PC-9 (cell line): ENCODE measurements around the gene PEMT. TPM values are rescaled to one million over a fixed set of nuclear protein-coding genes. Genes with fewer than 3 reads are reported as not detected.

ENCODE experiments used
- BruUV-seq: library from RNA; stranded (reverse); fragments of 400-500 nt; replicated peaks from 2 replicates; lab custom pipeline; 2021; lab: Mats Ljungman, UMichigan
- CTCF ChIA-PET: fragments of 300-600 bp; sonication (Branson Sonifier 250); formaldehyde crosslinking; loops from one replicate; lab custom pipeline; 2022; ENCODE audit warnings: antibody characterized with exemption; lab: Charles Lee
- POLR2A ChIA-PET: fragments of 300-600 bp; sonication (Branson Sonifier 250); formaldehyde crosslinking; loops from one replicate; lab custom pipeline; 2022; ENCODE audit warnings: antibody characterized with exemption; ENCODE audit not compliant: unreplicated experiment; lab: Charles Lee
- DNase-seq, 2 experiments: peaks; one replicate each; pipeline versions ENCODE4 v3.0.0 to v3.0.0-alpha.2; 2015 to 2022; ENCODE audit warnings: mixed read lengths in 1 of 2
- H2AFZ ChIP-seq: fragments of 200-600 bp; sonication (generic); 2 replicates; pipeline ENCODE4 v1.8.1; 2017; ENCODE audit warnings: antibody characterized with exemption
- H3F3A ChIP-seq: fragments of 200-600 bp; sonication (generic); 2 replicates; pipeline ENCODE4 v1.8.1; 2017; ENCODE audit warnings: antibody characterized with exemption, mild to moderate bottlenecking, low read depth; ENCODE audit not compliant: insufficient read depth
- H3K27ac ChIP-seq: fragments of 200-600 bp; sonication (generic); 2 replicates; pipeline ENCODE4 v1.6.1; 2016; ENCODE audit warnings: mixed run types
- H3K27me3 ChIP-seq: fragments of 200-600 bp; sonication (generic); 2 replicates; pipeline ENCODE4 v1.6.1; 2016; ENCODE audit warnings: low read depth, mixed run types; ENCODE audit not compliant: insufficient read depth
- H3K36me3 ChIP-seq: fragments of 200-600 bp; sonication (generic); 2 replicates; pipeline ENCODE4 v1.6.1; 2016; ENCODE audit warnings: low read depth, mixed run types
- H3K4me1 ChIP-seq: fragments of 200-600 bp; sonication (generic); replicated peaks from 2 replicates; pipeline ENCODE4 v1.6.1; 2016; ENCODE audit warnings: mixed run types; ENCODE audit not compliant: insufficient read depth
- H3K4me2 ChIP-seq: fragments of 200-600 bp; sonication (generic); 2 replicates; pipeline ENCODE4 v1.6.1; 2017; ENCODE audit warnings: mixed run types
- H3K4me3 ChIP-seq: fragments of 200-600 bp; sonication (generic); 2 replicates; pipeline ENCODE4 v1.6.1; 2016; ENCODE audit warnings: mixed run types
- H3K79me2 ChIP-seq: fragments of 200-600 bp; sonication (generic); 2 replicates; pipeline ENCODE4 v1.6.1; 2017; ENCODE audit warnings: low read depth, mixed run types
- H3K9me2 ChIP-seq: fragments of 200-600 bp; sonication (generic); 2 replicates; pipeline ENCODE4 v1.8.1; 2017; ENCODE audit warnings: mild to moderate bottlenecking; ENCODE audit not compliant: insufficient read depth
- H3K9me3 ChIP-seq: fragments of 200-600 bp; sonication (generic); 2 replicates; pipeline ENCODE4 v1.8.1; 2016; ENCODE audit warnings: low read depth; ENCODE audit not compliant: insufficient read depth
- H4K20me1 ChIP-seq: fragments of 200-600 bp; sonication (generic); 2 replicates; pipeline ENCODE4 v1.8.1; 2017; ENCODE audit not compliant: insufficient read depth
- EZH2 ChIP-seq: fragments of 200-600 bp; sonication (generic); IDR thresholded peaks from 2 replicates; pipeline ENCODE4 v1.8.0; 2017; ENCODE audit warnings: antibody characterized with exemption, low read depth
- intact Hi-C: fragments of 100-400 bp; cut with micrococcal nuclease; formaldehyde crosslinking; loops from one replicate; pipeline ENCODE4 v1.10.0; 2022; ENCODE audit not compliant: unreplicated experiment
- total RNA-seq: library from RNA; stranded (reverse); gene quantifications from 2 replicates; pipeline ENCODE4 v1.2.3, GENCODE V29; 2021
- TF ChIP-seq, protein P1 (sequence below): fragments of 200-600 bp; sonication (generic); conservative IDR thresholded peaks from 2 replicates; pipeline ENCODE4 v1.6.1; 2017; ENCODE audit warnings: mixed run types, antibody characterized with exemption, mild to moderate bottlenecking, moderate library complexity

Gene PEMT
- total RNA-seq, 1 experiment from 2014 or later, result 61.2 TPM

DNA sequence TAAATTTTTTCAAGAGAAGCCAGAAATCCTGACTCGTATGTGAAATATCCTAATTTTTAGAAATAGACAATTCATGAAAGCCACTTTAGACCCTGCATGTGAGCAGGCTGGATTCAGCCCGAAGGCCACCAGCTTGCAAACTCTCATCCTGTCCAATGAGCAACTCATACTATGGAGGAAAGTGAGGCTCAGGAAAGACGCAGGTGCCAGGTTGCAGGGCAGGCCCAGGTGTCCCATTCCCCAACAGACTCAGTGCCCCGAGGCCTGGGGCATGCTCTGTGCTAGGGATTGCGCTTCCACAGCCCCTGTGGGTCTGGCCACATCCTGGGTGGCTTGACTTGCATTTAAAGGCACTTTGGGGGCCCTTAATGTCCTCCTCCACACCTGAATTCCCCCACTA, 78.6 kb downstream of the PEMT start:
- DNase-seq, result no peak
- BruUV-seq, result no TSS peak
- ChIA-PET CTCF (interaction anchor here (0.6 to 3.1 kb wide), 2 partner anchors 16 to 155 kb away, joined by 3 to 13 read pairs; partner anchors contain the start of gene RASD1), POLR2A (no interaction called here)
- Histone ChIP-seq H3K9me3 (no peaks in the 10 kb centered on the region), H4K20me1 (peaks cover 90% of the 10 kb centered on the region), H3K4me1 (peaks cover 24% of the 10 kb centered on the region), H3K9me2 (no peaks in the 10 kb centered on the region), H3K27me3 (no peaks in the 10 kb centered on the region), H2AFZ (no peak overlapping the region), H3F3A (no peaks in the 10 kb centered on the region; the same call in 1 of the 2 replicates), H3K79me2 (no peaks in the 10 kb centered on the region), H3K36me3 (no peaks in the 10 kb centered on the region), H3K4me2 (no peak overlapping the region), H3K4me3 (no peak overlapping the region), H3K27ac (no peak overlapping the region)
- TF ChIP-seq, protein P1, sequence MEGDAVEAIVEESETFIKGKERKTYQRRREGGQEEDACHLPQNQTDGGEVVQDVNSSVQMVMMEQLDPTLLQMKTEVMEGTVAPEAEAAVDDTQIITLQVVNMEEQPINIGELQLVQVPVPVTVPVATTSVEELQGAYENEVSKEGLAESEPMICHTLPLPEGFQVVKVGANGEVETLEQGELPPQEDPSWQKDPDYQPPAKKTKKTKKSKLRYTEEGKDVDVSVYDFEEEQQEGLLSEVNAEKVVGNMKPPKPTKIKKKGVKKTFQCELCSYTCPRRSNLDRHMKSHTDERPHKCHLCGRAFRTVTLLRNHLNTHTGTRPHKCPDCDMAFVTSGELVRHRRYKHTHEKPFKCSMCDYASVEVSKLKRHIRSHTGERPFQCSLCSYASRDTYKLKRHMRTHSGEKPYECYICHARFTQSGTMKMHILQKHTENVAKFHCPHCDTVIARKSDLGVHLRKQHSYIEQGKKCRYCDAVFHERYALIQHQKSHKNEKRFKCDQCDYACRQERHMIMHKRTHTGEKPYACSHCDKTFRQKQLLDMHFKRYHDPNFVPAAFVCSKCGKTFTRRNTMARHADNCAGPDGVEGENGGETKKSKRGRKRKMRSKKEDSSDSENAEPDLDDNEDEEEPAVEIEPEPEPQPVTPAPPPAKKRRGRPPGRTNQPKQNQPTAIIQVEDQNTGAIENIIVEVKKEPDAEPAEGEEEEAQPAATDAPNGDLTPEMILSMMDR, result no peak
- no peak for TF ChIP-seq EZH2
- intact Hi-C loops, result no loop called here

- Histone ChIP-seq H2AFZ (no peak overlapping the region), H3K79me2 (no peaks in the 10 kb centered on the region), H3K4me1 (peaks cover 24% of the 10 kb centered on the region), H3F3A (no peaks in the 10 kb centered on the region; the same call in 1 of the 2 replicates), H3K27me3 (no peaks in the 10 kb centered on the region), H4K20me1 (peaks cover 87% of the 10 kb centered on the region), H3K27ac (no peak overlapping the region), H3K9me2 (no peaks in the 10 kb centered on the region), H3K4me2 (no peak overlapping the region), H3K36me3 (no peaks in the 10 kb centered on the region), H3K9me3 (no peaks in the 10 kb centered on the region), H3K4me3 (no peak overlapping the region)
- intact Hi-C loops, result no loop called here
- POLR2A ChIA-PET, result interaction anchor here (0.5 kb wide), 2 partner anchors 27 to 278 kb away, joined by 3 to 19 read pairs; no protein-coding TSS in a partner anchor
- CTCF ChIA-PET, result interaction anchor here (0.6 to 3.1 kb wide), 4 partner anchors 13 to 324 kb away, joined by 3 to 13 read pairs (median 6); partner anchors contain the start of gene RASD1
- BruUV-seq, result no TSS peak
- TF ChIP-seq, protein P1, result no peak
- TF ChIP-seq EZH2, result no peak
- peak; percentile 89 to 95 for DNase-seq
Measured at GRCh38 chr17:17511881-17512858, 79.3 kb downstream of the PEMT start.

DNA sequence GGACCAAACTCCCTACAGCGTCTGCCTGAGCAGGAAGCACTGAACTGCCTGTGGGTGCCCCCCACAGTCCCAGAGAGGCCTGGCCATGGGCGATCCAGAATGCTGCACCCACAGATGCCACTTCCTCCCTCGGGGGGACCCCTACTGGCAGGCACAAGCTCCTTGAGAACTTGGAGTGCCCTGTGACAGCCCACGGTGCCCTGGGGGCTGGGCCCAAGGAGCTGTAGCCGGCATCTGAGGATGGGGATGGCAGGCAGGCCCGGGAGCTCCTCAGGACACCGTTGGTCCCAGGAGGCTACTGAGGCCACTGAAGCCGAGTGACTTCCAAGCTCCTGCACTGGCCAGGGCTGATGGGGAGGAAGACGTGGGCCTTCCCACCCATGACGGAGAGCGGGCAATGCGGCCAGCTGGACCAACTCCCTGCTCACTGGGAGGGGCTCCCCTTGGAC, 80.2 kb downstream of the PEMT start:
- Histone ChIP-seq H3K4me2 (no peak overlapping the region), H3K79me2 (no peaks in the 10 kb centered on the region), H3F3A (no peaks in the 10 kb centered on the region; the same call in 1 of the 2 replicates), H3K9me3 (no peaks in the 10 kb centered on the region), H3K27ac (no peak overlapping the region), H4K20me1 (peaks cover 83% of the 10 kb centered on the region), H2AFZ (no peak overlapping the region), H3K36me3 (no peaks in the 10 kb centered on the region), H3K4me3 (no peak overlapping the region), H3K27me3 (no peaks in the 10 kb centered on the region), H3K4me1 (peaks cover 24% of the 10 kb centered on the region), H3K9me2 (no peaks in the 10 kb centered on the region)
- CTCF ChIA-PET, result interaction anchor here (0.6 to 3.1 kb wide), 3 partner anchors 12 to 325 kb away, joined by 3 to 13 read pairs (median 9); partner anchors contain the start of gene RASD1
- intact Hi-C loops, result no loop called here
- TF ChIP-seq, protein P1, result no peak
- no peak for TF ChIP-seq EZH2
- POLR2A ChIA-PET, result no interaction called here
- DNase-seq, result no peak
- BruUV-seq, result no TSS peak
